H9 (cell line): ENCODE data around the gene CCDC33. TPM values are rescaled to one million over a fixed set of nuclear protein-coding genes. Genes with fewer than 3 reads are reported as not detected.

Experiments
- DNase-seq: peaks from one replicate; pipeline ENCODE4 v3.0.0-alpha.2; 2017
- H2AFZ ChIP-seq: one replicate; pipeline ENCODE4 v1.6.1; 2013; ENCODE audit warnings: mild to moderate bottlenecking, low read length, control low read depth, moderate library complexity
- H2AK5ac ChIP-seq: 2 replicates; pipeline ENCODE4 v1.6.1; 2013; ENCODE audit warnings: low read length, control low read depth, mixed read lengths; ENCODE audit not compliant: insufficient read length
- H2BK120ac ChIP-seq: one replicate; pipeline ENCODE4 v1.6.1; 2013; ENCODE audit warnings: low read depth, mild to moderate bottlenecking, low read length, control low read depth, inconsistent platforms; ENCODE audit not compliant: poor library complexity, severe bottlenecking
- H2BK12ac ChIP-seq: 2 replicates; pipeline ENCODE4 v1.6.1; 2013; ENCODE audit warnings: low read length, control low read depth, mixed read lengths, low read depth; ENCODE audit not compliant: insufficient read length
- H2BK15ac ChIP-seq: 2 replicates; pipeline ENCODE4 v1.6.1; 2013; ENCODE audit warnings: low read depth, low read length, control low read depth
- H2BK20ac ChIP-seq: one replicate; pipeline ENCODE4 v1.6.1; 2013; ENCODE audit warnings: low read depth, mild to moderate bottlenecking, low read length, control low read depth, inconsistent platforms; ENCODE audit not compliant: poor library complexity, severe bottlenecking
- H2BK5ac ChIP-seq: 2 replicates; pipeline ENCODE4 v1.6.1; 2013; ENCODE audit warnings: low read length, control low read depth, mixed read lengths; ENCODE audit not compliant: insufficient read length
- H3K14ac ChIP-seq: 2 replicates; pipeline ENCODE4 v1.6.1; 2013; ENCODE audit warnings: low read length, control low read depth; ENCODE audit not compliant: insufficient read depth
- H3K18ac ChIP-seq: 2 replicates; pipeline ENCODE4 v1.6.1; 2013; ENCODE audit warnings: low read depth, mild to moderate bottlenecking, mixed read lengths, low read length, control low read depth; ENCODE audit not compliant: insufficient read length
- H3K23ac ChIP-seq: 2 replicates; pipeline ENCODE4 v1.6.1; 2013; ENCODE audit warnings: low read length, control low read depth, mixed read lengths, low read depth; ENCODE audit not compliant: insufficient read length
- H3K23me2 ChIP-seq: 2 replicates; pipeline ENCODE4 v1.6.1; 2013; ENCODE audit warnings: low read depth, mild to moderate bottlenecking, mixed read lengths, low read length, control low read depth; ENCODE audit not compliant: insufficient read length, poor library complexity, severe bottlenecking
- H3K27ac ChIP-seq: 2 replicates; pipeline ENCODE4 v1.5.1; 2013; ENCODE audit warnings: low read length, control low read depth, mixed read lengths, low read depth; ENCODE audit not compliant: insufficient read length
- H3K27me3 ChIP-seq: 2 replicates; pipeline ENCODE4 v1.6.1; 2013; ENCODE audit warnings: low read length, control low read depth, inconsistent platforms; ENCODE audit not compliant: insufficient read depth
- H3K4ac ChIP-seq: 2 replicates; pipeline ENCODE4 v1.6.1; 2013; ENCODE audit warnings: low read depth, mild to moderate bottlenecking, control low read depth, inconsistent platforms, low read length, moderate library complexity
- H3K4me1 ChIP-seq: 2 replicates; pipeline ENCODE4 v1.6.1; 2013; ENCODE audit warnings: low read length, control low read depth, inconsistent platforms; ENCODE audit not compliant: insufficient read depth
- H3K4me2 ChIP-seq: 2 replicates; pipeline ENCODE4 v1.6.1; 2013; ENCODE audit warnings: low read length, control low read depth, mixed read lengths; ENCODE audit not compliant: insufficient read length, insufficient read depth
- H3K56ac ChIP-seq: 2 replicates; pipeline ENCODE4 v1.6.1; 2013; ENCODE audit warnings: low read depth, mild to moderate bottlenecking, mixed read lengths, low read length, control low read depth; ENCODE audit not compliant: insufficient read length
- H3K79me1 ChIP-seq: 2 replicates; pipeline ENCODE4 v1.6.1; 2013; ENCODE audit warnings: low read depth, mild to moderate bottlenecking, moderate library complexity, low read length, control low read depth, inconsistent platforms; ENCODE audit not compliant: insufficient read depth, poor library complexity, severe bottlenecking
- H3K79me2 ChIP-seq: 2 replicates; pipeline ENCODE4 v1.6.1; 2013; ENCODE audit warnings: low read length, control low read depth, inconsistent platforms; ENCODE audit not compliant: insufficient read depth
- H3K9ac ChIP-seq: 2 replicates; pipeline ENCODE4 v1.6.1; 2013; ENCODE audit warnings: low read length, control low read depth, mixed read lengths; ENCODE audit not compliant: insufficient read length; ENCODE audit errors: extremely low read depth
- H3K9me3 ChIP-seq: one replicate; pipeline ENCODE4 v1.6.1; 2013; ENCODE audit warnings: low read depth, low read length, inconsistent platforms; ENCODE audit not compliant: control insufficient read depth
- H3T11ph ChIP-seq: one replicate; pipeline ENCODE4 v1.6.1; 2013; ENCODE audit warnings: mild to moderate bottlenecking, low read length, control low read depth, inconsistent platforms
- H4K20me1 ChIP-seq: one replicate; pipeline ENCODE4 v1.6.1; 2013; ENCODE audit not compliant: control insufficient read depth, insufficient read length, insufficient read depth
- H4K5ac ChIP-seq: 2 replicates; pipeline ENCODE4 v1.6.1; 2013; ENCODE audit warnings: low read depth, mild to moderate bottlenecking, mixed read lengths, low read length, control low read depth; ENCODE audit not compliant: insufficient read length
- H4K8ac ChIP-seq: replicated peaks from 2 replicates; pipeline ENCODE4 v1.6.1; 2013; ENCODE audit warnings: low read length, control low read depth, mixed read lengths, low read depth; ENCODE audit not compliant: insufficient read length
- H4K91ac ChIP-seq: 2 replicates; pipeline ENCODE4 v1.6.1; 2013; ENCODE audit warnings: low read depth, mild to moderate bottlenecking, moderate library complexity, mixed read lengths, low read length, control low read depth; ENCODE audit not compliant: insufficient read length
- H3K27ac Mint-ChIP-seq, 3 experiments: 2 replicates in 2 of 3; 3 replicates in 1 of 3; pipeline ENCODE4 v1.8.0; 2020 to 2021; ENCODE audit warnings: mixed read lengths in 3 of 3, mild to moderate bottlenecking in 1 of 3, moderate library complexity in 1 of 3
- H3K27me3 Mint-ChIP-seq: 2 replicates; pipeline ENCODE4 v1.8.0; 2021; ENCODE audit warnings: low read depth, mild to moderate bottlenecking, moderate library complexity, mixed read lengths
- H3K36me3 Mint-ChIP-seq, 3 experiments: 2 replicates in 2 of 3; 3 replicates in 1 of 3; pipeline ENCODE4 v1.8.0; 2020 to 2021; ENCODE audit warnings: low read depth in 3 of 3, mixed read lengths in 3 of 3; ENCODE audit not compliant: insufficient read depth in 1 of 3
- H3K4me1 Mint-ChIP-seq, 2 experiments: 2 replicates each; pipeline ENCODE4 v1.8.0; 2020; ENCODE audit warnings: mixed read lengths in 2 of 2
- H3K4me3 Mint-ChIP-seq, 2 experiments: 2 replicates in 1 of 2; 3 replicates in 1 of 2; pipeline ENCODE4 v1.8.0; 2020 to 2021; ENCODE audit warnings: mild to moderate bottlenecking in 2 of 2, mixed read lengths in 2 of 2, moderate library complexity in 1 of 2
- H3K9me3 Mint-ChIP-seq, 2 experiments: 2 replicates in 1 of 2; 3 replicates in 1 of 2; pipeline ENCODE4 v1.8.0; 2020; ENCODE audit warnings: mild to moderate bottlenecking in 2 of 2, mixed read lengths in 2 of 2, moderate library complexity in 1 of 2
- CTCF ChIP-seq: fragments of 200-600 bp; sonication (generic); conservative IDR thresholded peaks from 3 replicates; pipeline ENCODE4 v1.8.0; 2021; ENCODE audit warnings: antibody characterized with exemption, mild to moderate bottlenecking
- WGBS: extraction: QIAGEN DNeasy Blood & Tissue Kit; methylation state at CpG from one replicate; pipeline ENCODE4 v1.1.7; 2013; ENCODE audit warnings: missing lambda C conversion rate, low lambda C conversion rate, mixed read lengths; ENCODE audit not compliant: insufficient read length; ENCODE audit errors: extremely low coverage; 5-methylcytosine and 5-hydroxymethylcytosine counted together
- total RNA-seq: library from RNA; stranded (reverse); gene quantifications from 2 replicates; pipeline ENCODE4 v1.2.1, GENCODE V29; 2021

The CCDC33 gene
- total RNA-seq, 1 experiment from 2014 or later, result 4.6 TPM

- H4K5ac ChIP-seq, result no peak overlapping the region
- no peak overlapping the region for H2BK120ac ChIP-seq
- H3T11ph ChIP-seq, result no peak overlapping the region
- no CpG with 5 or more reads among the region's 8 CpGs for WGBS
- H4K91ac ChIP-seq, result no peak overlapping the region
- no peak overlapping the region for H3K14ac ChIP-seq
- no peak overlapping the region for H3K4ac ChIP-seq
- H3K4me1 ChIP-seq, result no peaks in the 10 kb centered on the region; the same call in 1 of the 2 replicates
- H2BK20ac ChIP-seq, result no peak overlapping the region
- H3K18ac ChIP-seq, result no peak overlapping the region
- Mint-ChIP-seq H3K27ac (no peak overlapping the region), H3K36me3 (peaks cover 0 to 2% (median 0%) of the 10 kb centered on the region in 3 experiments; a peak in 1 of 7 replicates), H3K27me3 (peaks cover 12% of the 10 kb centered on the region), H3K4me3 (no peak overlapping the region), H3K9me3 (no peaks in the 10 kb centered on the region), H3K4me1 (peaks cover 5% of the 10 kb centered on the region in 2 experiments)
- DNase-seq, result no peak
- H4K20me1 ChIP-seq, result no peaks in the 10 kb centered on the region
- H2AFZ ChIP-seq, result no peak overlapping the region
- no peak overlapping the region for H3K23ac ChIP-seq
- no peak overlapping the region for H2BK12ac ChIP-seq
- H4K8ac ChIP-seq, result no peak overlapping the region
- H2AK5ac ChIP-seq, result no peak overlapping the region
- H2BK5ac ChIP-seq, result no peak overlapping the region
- no peaks in the 10 kb centered on the region for H3K79me2 ChIP-seq
- H3K9me3 ChIP-seq, result no peaks in the 10 kb centered on the region
- no peak overlapping the region for H3K56ac ChIP-seq
- no peak for TF ChIP-seq CTCF
- no peak overlapping the region for H3K27ac ChIP-seq
- no peaks in the 10 kb centered on the region for H3K79me1 ChIP-seq
- H3K23me2 ChIP-seq, result no peaks in the 10 kb centered on the region
- H3K4me2 ChIP-seq, result no peak overlapping the region
- no peak overlapping the region for H3K9ac ChIP-seq
- no peaks in the 10 kb centered on the region for H3K27me3 ChIP-seq
- H2BK15ac ChIP-seq, result no peak overlapping the region
Observed at GRCh38 chr15:74343797-74344127, 107.6 kb downstream of the CCDC33 start.
